SU-DHL-6 (cell line): ENCODE results near the gene OR4S2.

Source experiments
- H2AFZ ChIP-seq: fragments of 200-600 bp; sonication (generic); 2 replicates; pipeline ENCODE4 v1.6.1; 2014; ENCODE audit warnings: low read depth, mild to moderate bottlenecking, moderate library complexity, mixed read lengths, antibody characterized with exemption, low read length; ENCODE audit not compliant: severe bottlenecking
- H3F3A ChIP-seq: fragments of 200-600 bp; shearing (Covaris generic); 2 replicates; pipeline ENCODE4 v1.6.0; 2016; ENCODE audit warnings: antibody characterized with exemption, mild to moderate bottlenecking; ENCODE audit not compliant: insufficient read depth
- H3K27ac ChIP-seq: fragments of 200-600 bp; sonication (generic); 2 replicates; pipeline ENCODE4 v1.5.1; 2016; ENCODE audit warnings: low read depth, mild to moderate bottlenecking, low read length, moderate library complexity, mixed read lengths
- H3K27me3 ChIP-seq: fragments of 200-600 bp; sonication (generic), shearing (Covaris generic); 2 replicates; pipeline ENCODE4 v1.6.0; 2014; ENCODE audit warnings: mild to moderate bottlenecking, low read length
- H3K36me3 ChIP-seq: fragments of 200-600 bp; sonication (generic); 2 replicates; pipeline ENCODE4 v1.6.1; 2014; ENCODE audit warnings: mild to moderate bottlenecking, low read length, mixed read lengths
- H3K4me2 ChIP-seq: fragments of 300-600, 200-600 bp; shearing (Covaris generic), sonication (generic); 2 replicates; pipeline ENCODE4 v1.6.0; 2014; ENCODE audit warnings: low read length, low read depth, mild to moderate bottlenecking; ENCODE audit not compliant: poor library complexity, severe bottlenecking
- H3K4me3 ChIP-seq: fragments of 200-600 bp; sonication (generic); 2 replicates; pipeline ENCODE4 v1.5.1; 2014; ENCODE audit warnings: antibody characterized with exemption, low read length, mild to moderate bottlenecking, mixed read lengths; ENCODE audit not compliant: insufficient read depth, poor library complexity, severe bottlenecking
- H3K79me2 ChIP-seq: fragments of 200-600 bp; sonication (generic); 2 replicates; pipeline ENCODE4 v1.6.1; 2014; ENCODE audit warnings: mild to moderate bottlenecking, low read length, moderate library complexity; ENCODE audit not compliant: insufficient read depth
- H3K9ac ChIP-seq: fragments of 200-600 bp; sonication (generic); 2 replicates; pipeline ENCODE4 v1.7.0; 2014; ENCODE audit warnings: mild to moderate bottlenecking, low read length
- H3K9me2 ChIP-seq: fragments of 200-600 bp; sonication (generic); replicated peaks from 2 replicates; pipeline ENCODE4 v1.6.1; 2014; ENCODE audit warnings: low read length; ENCODE audit not compliant: insufficient read depth
- H3K9me3 ChIP-seq: fragments of 200-600 bp; sonication (generic); 2 replicates; pipeline ENCODE4 v1.6.1; 2014; ENCODE audit warnings: low read length, mixed read lengths; ENCODE audit not compliant: insufficient read depth
- H4K20me1 ChIP-seq: fragments of 200-600 bp; sonication (generic); 2 replicates; pipeline ENCODE4 v1.6.1; 2014; ENCODE audit warnings: low read depth, mild to moderate bottlenecking, antibody characterized with exemption, low read length, moderate library complexity, mixed read lengths
- CTCF ChIP-seq: fragments of 200-600 bp; sonication (generic); IDR thresholded peaks from one replicate; pipeline ENCODE4 v1.5.1; 2017; ENCODE audit warnings: antibody characterized with exemption, mild to moderate bottlenecking, low read length, moderate library complexity; ENCODE audit not compliant: insufficient read depth, poor library complexity, severe bottlenecking
- EZH2phosphoT487 ChIP-seq: fragments of 200-600 bp; sonication (generic), shearing (Covaris generic); conservative IDR thresholded peaks from 2 replicates; pipeline ENCODE4 v1.6.1; 2018; ENCODE audit warnings: mild to moderate bottlenecking, antibody characterized with exemption, low read length, moderate library complexity, mixed read lengths

OR4S2 gene

GRCh38 chr11:55673860-55674259, 25.7 kb downstream of the OR4S2 start:
- Histone ChIP-seq H3K27ac (no peak overlapping the region), H3K4me2 (no peak overlapping the region), H3K9me3 (no peaks in the 10 kb centered on the region), H3K27me3 (no peaks in the 10 kb centered on the region), H4K20me1 (no peaks in the 10 kb centered on the region), H3K36me3 (no peaks in the 10 kb centered on the region), H3K9ac (no peak overlapping the region), H2AFZ (no peak overlapping the region), H3K9me2 (0 out of 2 replicates have a peak, but pooled peaks cover 3% of the 10 kb centered on the region), H3K4me3 (no peak overlapping the region), H3K79me2 (no peaks in the 10 kb centered on the region), H3F3A (no peaks in the 10 kb centered on the region)
- no peak for TF ChIP-seq EZH2phosphoT487
- TF ChIP-seq CTCF = no peak

- no peaks in the 10 kb centered on the region for H3F3A ChIP-seq
- no peaks in the 10 kb centered on the region for H4K20me1 ChIP-seq
- H3K27ac ChIP-seq = no peak overlapping the region
- no peaks in the 10 kb centered on the region for H3K36me3 ChIP-seq
- no peaks in the 10 kb centered on the region for H3K79me2 ChIP-seq
- no peak overlapping the region for H2AFZ ChIP-seq
- TF ChIP-seq EZH2phosphoT487 (no peak), CTCF (no peak)
- no peaks in the 10 kb centered on the region for H3K27me3 ChIP-seq
- H3K9ac ChIP-seq = no peak overlapping the region
- no peak overlapping the region for H3K4me2 ChIP-seq
- no peaks in the 10 kb centered on the region for H3K9me3 ChIP-seq
- no peak overlapping the region for H3K4me3 ChIP-seq
- no peaks in the 10 kb centered on the region for H3K9me2 ChIP-seq
These were observed 49.7 kb downstream of the OR4S2 start for GRCh38 chr11:55697817-55698216.

GRCh38 chr11:55701429-55701828, 53.3 kb downstream of the OR4S2 start:
- Histone ChIP-seq H3K27me3 (no peaks in the 10 kb centered on the region), H3K4me2 (no peak overlapping the region)

More at GRCh38 chr11:55701429-55701828, 53.3 kb downstream of the OR4S2 start:
- no peaks in the 10 kb centered on the region for H3K79me2 ChIP-seq
- H3K4me3 ChIP-seq = no peak overlapping the region
- TF ChIP-seq EZH2phosphoT487 (no peak), CTCF (no peak)
- no peaks in the 10 kb centered on the region for H4K20me1 ChIP-seq
- no peaks in the 10 kb centered on the region for H3F3A ChIP-seq
- H3K9me2 ChIP-seq = no peaks in the 10 kb centered on the region
- H3K9me3 ChIP-seq = no peaks in the 10 kb centered on the region
- H3K9ac ChIP-seq = no peak overlapping the region
- no peak overlapping the region for H3K27ac ChIP-seq
- no peak overlapping the region for H2AFZ ChIP-seq
- H3K36me3 ChIP-seq = no peaks in the 10 kb centered on the region
